ENCODE results near the gene PDIA5. TPM values are rescaled to one million over a fixed set of nuclear protein-coding genes. Genes with fewer than 3 reads are reported as not detected.

PDIA5 gene
- total and polyA plus RNA-seq, 2 of the 4 experiments (the other 2 are of a cell fraction) = 19.4 to 42.0 TPM

GRCh38 chr3:123141276-123141675 is 74.5 kb downstream of the PDIA5 start:
- H4K5ac ChIP-seq (ENCODE audit: low read depth, low read length) = no peak overlapping the region
- H3K4me1 ChIP-seq (ENCODE audit: control insufficient read depth, insufficient read depth, low read length) = peaks cover 3% of the 10 kb centered on the region; the same call in 1 of the 2 replicates
- peaks cover 6% of the 10 kb centered on the region; the same call in 1 of the 2 replicates for H3K9me1 ChIP-seq (ENCODE audit: insufficient read depth, low read length)
- no peak overlapping the region for H2BK120ac ChIP-seq (ENCODE audit: low read depth, low read length)
- H2AFZ ChIP-seq (replicated peaks; ENCODE audit: low read length, poor library complexity) = no peak overlapping the region
- ChIA-PET CTCF (no interaction called here), POLR2A (ENCODE audit: unreplicated experiment) (no interaction called here)
- no peak overlapping the region for H2BK15ac ChIP-seq (ENCODE audit: low read depth, low read length)
- no peak overlapping the region for H3K4me3 ChIP-seq (ENCODE audit: insufficient read depth, low read depth, low read length)
- no peaks in the 10 kb centered on the region for H3K9me3 ChIP-seq (ENCODE audit: control insufficient read depth, insufficient read depth, low read length)
- H3K56ac ChIP-seq (ENCODE audit: extremely low read depth, insufficient read depth, low read length) = no peak overlapping the region
- in situ Hi-C loops (cut with MboI; ENCODE audit: low sequenced_read_pairs) = no loop called here
- H3K27me3 ChIP-seq (ENCODE audit: control insufficient read depth, insufficient read depth, low read length) = no peaks in the 10 kb centered on the region
- no peak overlapping the region for H2BK5ac ChIP-seq (ENCODE audit: low read depth, low read length, poor library complexity, severe bottlenecking)
- no peak overlapping the region for H3K14ac ChIP-seq (replicated peaks; ENCODE audit: low read depth, low read length)
- no peak overlapping the region for H2AK9ac ChIP-seq (replicated peaks; ENCODE audit: low read depth, low read length, poor library complexity)
- H3K23ac ChIP-seq (ENCODE audit: low read depth, low read length) = no peak overlapping the region
- no peak overlapping the region for H2BK20ac ChIP-seq (ENCODE audit: low read depth, low read length)
- no peak overlapping the region for H3K4me2 ChIP-seq (ENCODE audit: low read depth, low read length)
- dilution Hi-C loops (cut with HindIII; ENCODE audit: low sequenced_read_pairs, unreplicated experiment) = no loop called here
- peaks cover 20% of the 10 kb centered on the region for H3K36me3 ChIP-seq (ENCODE audit: control insufficient read depth, insufficient read depth, low read length)
- no peaks in the 10 kb centered on the region; the same call in 1 of the 2 replicates for H4K20me1 ChIP-seq (ENCODE audit: insufficient read depth, low read length)
- no TSS peak for BruUV-seq (replicated peaks)
- intact Hi-C loops (cut with micrococcal nuclease) = no loop called here
- no peak for TF ChIP-seq MAFK (IDR thresholded peaks at IDR 0.05; ENCODE audit: low read depth, low read length)
- no peak for TF ChIP-seq CEBPB (IDR thresholded peaks at IDR 0.05; ENCODE audit: low read depth, low read length)
- TF ChIP-seq MAZ (IDR thresholded peaks at IDR 0.05; ENCODE audit: borderline replicate concordance, low read depth, low read length) = no peak
- TF ChIP-seq POLR2A (IDR thresholded peaks at IDR 0.05; ENCODE audit: low read depth, low read length) = no peak
- TF ChIP-seq CTCF (conservative IDR thresholded peaks at IDR 0.05; ENCODE audit: low read depth, low read length) = no peak
- no peak for TF ChIP-seq MXI1 (IDR thresholded peaks at IDR 0.05; ENCODE audit: borderline replicate concordance, low read depth, low read length)
- TF ChIP-seq ELK1 (IDR thresholded peaks at IDR 0.05; ENCODE audit: borderline replicate concordance, low read depth, low read length) = no peak
- TF ChIP-seq BHLHE40 (IDR thresholded peaks at IDR 0.05; ENCODE audit: low read depth, low read length) = no peak
- TF ChIP-seq CHD1 (IDR thresholded peaks at IDR 0.05; ENCODE audit: low read depth, low read length) = no peak
- no peak for TF ChIP-seq NFE2L2 (IDR thresholded peaks at IDR 0.05; ENCODE audit: low read depth, low read length)
- no peak for TF ChIP-seq USF2 (IDR thresholded peaks at IDR 0.05; ENCODE audit: low read depth, low read length)
- no peak for TF ChIP-seq RCOR1 (IDR thresholded peaks at IDR 0.05; ENCODE audit: insufficient replicate concordance, low read length)
- TF ChIP-seq FOS (IDR thresholded peaks at IDR 0.05; ENCODE audit: low read depth, low read length) = no peak
- no peak for TF ChIP-seq RAD21 (IDR thresholded peaks at IDR 0.05; ENCODE audit: low read length)
- TF ChIP-seq RFX5 (IDR thresholded peaks at IDR 0.05; ENCODE audit: low read depth, low read length) = no peak
- no peak for TF ChIP-seq SMC3 (IDR thresholded peaks at IDR 0.05; ENCODE audit: low read depth, low read length)
- H3K9ac ChIP-seq (ENCODE audit: low read depth, low read length) = no peak overlapping the region
- no peak overlapping the region for H4K8ac ChIP-seq (ENCODE audit: low read depth in 2 of 2, low read length in 2 of 2)
- no peak overlapping the region for H4K91ac ChIP-seq (ENCODE audit: insufficient read depth, low read depth, low read length)
- no peaks in the 10 kb centered on the region; a peak in 2 of 4 replicates for H3K79me1 ChIP-seq (ENCODE audit: low read depth in 1 of 2, low read length in 2 of 2)
- WGBS, 2 experiments (ENCODE audit: extremely low coverage in 2 of 2, insufficient read length in 1 of 2) = 60% methylated on average over 1 of the region's 5 CpGs; no CpG with 5 or more reads in 1 of the 2 experiments
- DNase-seq (no peak), ATAC-seq (ENCODE audit: low read depth) (no peak)
- H2AK5ac ChIP-seq (ENCODE audit: low read depth, low read length) = no peak overlapping the region
- H3K18ac ChIP-seq (ENCODE audit: low read depth, low read length) = no peak overlapping the region
- H3K27ac ChIP-seq (ENCODE audit: insufficient read depth, low read length) = no peak overlapping the region
- no peak overlapping the region for H3K4ac ChIP-seq (ENCODE audit: low read depth, low read length)
